ENCODE results near the gene HOXB5.
A peak's percentile ranks its signal among the peaks of the same experiment; 100 is the strongest.

Gene HOXB5

DNA sequence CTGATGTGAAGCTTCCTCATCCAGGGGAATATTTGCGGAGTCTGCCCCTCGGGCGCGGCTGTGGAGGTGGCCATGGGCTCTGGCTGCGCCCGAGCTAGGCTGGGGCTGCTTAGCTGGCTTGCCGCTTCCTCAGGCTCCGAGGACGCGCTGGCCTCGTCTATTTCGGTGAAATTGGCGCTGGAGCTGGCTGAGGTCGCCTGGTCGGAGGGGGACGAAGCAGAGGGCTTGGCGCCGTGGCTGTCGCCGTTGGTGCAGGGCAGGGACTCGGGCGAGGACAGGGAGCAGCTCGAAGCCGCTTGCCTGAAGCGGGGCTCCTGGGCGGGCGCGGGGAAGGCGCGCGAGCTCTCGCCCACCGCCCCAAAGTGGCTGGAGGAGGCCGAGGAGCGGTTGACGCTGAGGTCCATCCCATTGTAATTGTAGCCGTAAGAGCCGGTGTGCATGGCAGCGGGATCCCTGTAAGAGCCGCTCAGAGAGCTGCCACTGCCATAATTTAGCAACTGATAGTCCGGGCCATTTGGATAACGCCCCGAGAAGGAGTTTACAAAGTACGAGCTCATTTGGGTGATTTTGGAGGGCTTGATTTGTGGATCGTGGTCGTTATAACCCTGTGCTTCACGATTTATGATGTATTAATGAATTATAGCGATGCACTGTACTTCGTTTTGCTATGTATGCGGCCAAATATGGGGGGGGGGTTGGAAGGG, at the start of gene HOXB5:
Gene HOXB5, minus strand, starts transcription at position 654 of the 704 bp plus-strand sequence. Its CDS starts 97 bp downstream, at position 557.
- DNase-seq, result no peak

DNA sequence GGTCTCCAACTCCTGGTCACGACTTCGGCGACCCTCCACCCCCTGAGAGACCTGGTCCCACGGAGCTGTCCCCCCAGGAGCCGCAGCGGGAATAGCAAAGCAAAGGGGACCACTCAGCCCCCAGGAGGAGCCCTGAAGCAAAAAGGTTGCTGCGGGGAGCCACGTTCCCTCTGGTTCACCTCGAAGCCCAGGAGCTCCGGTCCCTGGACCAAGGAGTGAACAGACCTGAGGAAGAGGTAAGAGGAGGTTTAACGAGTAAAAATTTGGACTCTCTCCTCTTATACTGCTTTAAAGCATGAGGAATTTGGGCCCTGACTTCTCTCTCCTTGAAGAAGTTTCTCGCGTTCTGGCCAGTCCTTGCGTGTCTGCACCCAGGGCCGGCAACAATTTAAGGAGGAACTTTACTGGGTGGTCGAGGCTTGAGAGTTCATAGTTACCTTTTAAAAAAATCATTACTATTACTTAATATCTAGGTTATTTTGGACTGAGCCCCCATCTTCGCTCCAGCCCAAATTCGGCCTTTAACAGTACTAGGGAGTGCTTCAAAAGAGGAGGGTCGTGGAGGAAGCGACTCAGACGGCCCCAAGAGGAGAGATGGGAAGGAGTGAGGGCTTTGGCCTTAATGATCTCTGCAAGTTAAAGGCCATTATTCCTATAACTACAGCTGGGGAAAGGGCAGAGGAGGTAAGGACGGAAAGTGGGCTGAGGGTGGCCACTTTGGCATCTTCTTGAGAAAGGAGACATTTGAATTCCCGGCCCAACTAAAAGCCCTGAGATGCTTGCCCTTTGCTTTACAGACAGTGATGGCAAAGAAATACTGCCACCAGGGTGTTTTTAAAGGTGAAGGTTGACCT, 49.5 kb upstream of the HOXB5 start:
- DNase-seq, result no peak

DNA sequence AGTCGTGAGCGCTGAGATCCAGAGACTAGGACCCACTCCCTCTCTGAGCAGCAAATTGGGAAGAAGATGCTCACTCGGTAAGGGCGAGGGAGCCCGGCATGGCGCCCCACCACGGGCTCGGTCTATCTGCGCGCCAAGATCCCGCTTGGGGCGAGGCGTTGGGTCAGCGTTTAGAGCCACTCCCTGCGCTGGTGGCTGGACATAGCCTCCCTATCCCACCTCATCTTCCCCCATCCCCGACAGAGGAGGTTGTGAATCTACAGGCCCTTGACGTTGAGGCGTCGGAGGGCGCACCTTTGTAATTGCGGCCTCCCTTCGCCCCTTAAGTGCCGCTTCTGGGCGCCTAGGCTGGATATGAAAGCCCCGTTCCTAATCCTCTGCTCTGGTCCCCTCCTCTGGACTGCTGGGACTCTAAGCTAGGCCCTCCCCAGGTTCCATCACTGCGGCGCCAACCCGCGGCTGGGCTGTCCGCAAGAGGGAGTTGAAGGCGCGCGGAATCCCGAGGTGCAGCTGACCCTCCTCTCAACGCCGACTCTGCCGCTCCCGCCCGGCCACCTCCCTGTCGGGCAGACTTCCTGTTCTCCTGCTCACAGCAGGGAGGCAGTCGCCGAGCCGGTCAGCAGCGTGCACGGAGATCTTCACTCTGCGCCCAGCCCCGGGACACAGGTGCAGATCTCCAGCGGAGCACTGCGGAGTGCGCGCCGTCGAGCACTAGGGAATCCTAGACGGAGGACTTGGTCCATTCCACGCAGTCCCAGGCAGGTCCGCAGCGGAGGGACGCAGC, 48.7 kb upstream of the HOXB5 start:
- no peak for DNase-seq

DNA sequence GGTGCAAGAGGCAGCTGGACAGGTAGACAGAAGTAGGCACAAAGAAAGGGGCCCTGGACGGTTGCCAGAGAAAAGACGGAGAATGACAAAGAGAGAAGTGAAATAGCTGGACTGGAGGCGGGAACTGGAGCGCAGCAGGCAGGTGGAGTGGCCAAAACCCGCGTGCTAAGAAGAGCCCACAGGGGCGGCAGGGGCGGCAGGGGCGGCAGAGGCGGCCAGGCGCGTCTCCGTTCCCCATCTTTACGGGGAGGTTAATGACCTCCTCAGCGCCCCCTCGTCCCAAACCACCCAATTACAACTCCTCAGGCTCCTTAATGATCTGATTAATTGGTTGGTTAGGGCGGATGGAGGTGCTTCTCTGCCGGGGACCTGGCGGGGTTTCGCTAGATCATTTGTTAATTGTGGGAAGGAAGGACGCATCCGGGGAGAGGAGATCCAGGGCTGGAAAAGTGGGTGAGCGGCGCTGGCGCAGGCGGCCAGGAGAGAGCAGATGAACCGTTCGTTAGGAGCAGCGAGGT, 48.0 kb upstream of the HOXB5 start:
- no peak for DNase-seq

DNA sequence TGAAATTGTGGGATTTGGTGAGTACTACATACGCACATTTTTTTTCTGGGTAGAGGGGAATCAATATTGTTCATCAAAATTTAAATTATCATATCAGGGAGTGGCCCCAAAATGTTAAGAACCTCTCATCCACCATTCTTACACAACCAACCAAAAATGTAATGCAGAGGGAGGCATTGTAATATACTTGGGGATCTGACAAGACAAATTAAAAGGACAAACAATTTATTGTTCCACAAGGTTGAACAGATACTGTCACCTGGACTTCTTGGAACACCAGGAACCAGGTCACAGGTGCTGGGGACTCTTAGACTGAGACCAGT, 47.2 kb upstream of the HOXB5 start:
- no peak for DNase-seq

DNA sequence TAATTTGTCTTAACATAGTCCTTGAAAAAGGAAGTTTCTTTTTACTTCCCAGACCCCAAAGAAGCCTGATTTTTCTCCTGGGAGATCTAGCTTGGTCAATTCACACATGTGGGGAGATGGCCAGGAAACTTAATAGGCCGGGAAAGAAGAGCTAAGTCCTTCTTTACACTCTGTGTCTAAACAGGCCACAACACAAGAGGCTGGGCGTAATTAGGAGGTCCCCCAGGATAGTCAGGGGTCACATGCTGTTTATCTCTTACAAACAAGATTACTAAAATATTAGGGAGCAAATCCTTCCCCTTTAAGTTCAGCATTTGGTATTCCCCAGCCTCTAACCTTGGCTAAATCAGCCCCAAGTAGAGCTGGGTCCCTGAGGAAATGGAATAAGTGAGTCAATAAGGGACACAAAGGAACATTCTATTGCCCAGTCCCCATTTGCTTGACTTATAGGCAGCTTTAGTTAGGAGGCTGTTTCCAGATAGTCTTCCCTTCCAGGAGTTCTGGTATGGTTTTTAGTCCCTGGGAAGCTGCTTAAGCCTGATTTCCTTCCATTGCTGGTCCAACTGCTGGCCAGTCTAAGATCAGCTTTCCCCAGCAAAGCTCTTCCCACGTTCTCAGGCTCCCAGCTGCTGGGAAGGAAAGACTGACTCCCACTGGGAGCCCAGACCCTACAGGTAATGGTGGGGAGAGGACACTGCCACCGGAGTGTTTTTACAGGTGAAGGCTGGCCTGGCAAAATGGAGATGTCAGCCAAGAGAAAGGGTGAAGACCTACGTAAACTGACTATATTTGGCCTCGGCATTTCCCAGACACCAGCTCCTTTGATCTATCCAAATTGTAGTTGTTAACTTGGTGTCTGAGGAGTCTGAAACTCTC, 46.6 kb upstream of the HOXB5 start:
- no peak for DNase-seq

DNA sequence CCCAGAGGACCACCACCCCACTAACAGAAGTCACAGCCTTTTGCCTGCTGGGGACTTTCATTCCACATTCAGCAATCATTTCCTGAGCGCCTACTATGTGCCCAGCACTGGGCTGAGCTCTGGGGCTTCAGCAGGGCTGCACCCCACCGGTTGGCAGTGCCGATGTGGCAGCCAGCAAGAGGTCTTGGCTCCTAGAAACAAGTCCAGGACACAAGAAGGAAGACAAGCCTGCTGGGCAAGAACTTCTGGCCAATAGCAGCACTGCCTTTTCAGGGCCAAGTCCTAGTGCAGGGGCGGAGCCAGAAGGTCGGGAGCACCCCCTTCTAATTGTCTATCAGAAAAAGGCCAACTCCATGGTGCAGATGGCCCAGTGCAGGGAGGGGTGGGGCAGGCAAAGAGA, 45.6 kb upstream of the HOXB5 start:
- no peak for DNase-seq

DNA sequence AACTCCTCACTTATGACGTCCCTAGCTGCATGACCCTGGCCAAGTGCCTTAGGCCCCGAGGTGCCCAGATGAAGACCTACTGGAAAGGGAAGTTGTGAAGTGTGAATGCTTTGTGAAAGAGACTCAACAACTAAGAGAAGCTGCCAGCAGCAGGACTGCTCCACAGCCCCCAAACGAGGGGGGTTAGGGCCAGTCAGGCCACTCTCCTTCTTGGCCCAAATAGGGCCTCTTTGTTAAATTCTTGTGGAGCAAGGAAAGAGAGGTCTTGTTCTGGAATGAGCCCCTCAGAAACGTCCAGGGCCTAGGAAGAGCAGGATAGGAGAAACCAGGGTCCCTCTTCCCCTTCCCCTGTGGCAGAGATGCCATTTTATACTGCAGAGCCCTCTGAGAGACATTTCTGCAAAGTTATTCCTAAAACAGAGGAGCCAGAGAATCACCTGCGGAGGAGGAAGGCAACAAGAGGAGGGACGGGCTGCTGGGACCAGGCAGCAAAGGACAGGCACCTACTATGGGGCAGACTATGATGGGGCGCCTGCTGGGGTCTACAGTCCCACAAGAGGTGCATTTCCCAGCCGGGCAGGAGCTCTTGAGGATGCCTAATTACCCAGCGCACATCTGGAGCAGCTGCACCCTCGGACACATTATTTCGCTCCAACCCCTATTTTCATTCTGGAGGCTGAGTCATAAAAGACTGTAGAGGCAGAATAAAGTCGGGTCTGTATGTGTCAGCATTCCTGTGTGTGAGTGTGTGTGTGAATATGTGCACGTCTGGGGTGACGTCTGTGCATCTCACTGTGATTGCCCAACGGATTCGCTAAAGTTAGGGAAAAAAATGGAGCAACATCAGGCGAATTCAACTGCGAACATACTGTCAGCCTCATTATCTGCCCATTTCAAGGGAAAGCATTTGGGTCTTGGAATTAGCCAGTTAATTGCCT, 44.0 kb upstream of the HOXB5 start:
- DNase-seq, result peak; percentile 82

DNA sequence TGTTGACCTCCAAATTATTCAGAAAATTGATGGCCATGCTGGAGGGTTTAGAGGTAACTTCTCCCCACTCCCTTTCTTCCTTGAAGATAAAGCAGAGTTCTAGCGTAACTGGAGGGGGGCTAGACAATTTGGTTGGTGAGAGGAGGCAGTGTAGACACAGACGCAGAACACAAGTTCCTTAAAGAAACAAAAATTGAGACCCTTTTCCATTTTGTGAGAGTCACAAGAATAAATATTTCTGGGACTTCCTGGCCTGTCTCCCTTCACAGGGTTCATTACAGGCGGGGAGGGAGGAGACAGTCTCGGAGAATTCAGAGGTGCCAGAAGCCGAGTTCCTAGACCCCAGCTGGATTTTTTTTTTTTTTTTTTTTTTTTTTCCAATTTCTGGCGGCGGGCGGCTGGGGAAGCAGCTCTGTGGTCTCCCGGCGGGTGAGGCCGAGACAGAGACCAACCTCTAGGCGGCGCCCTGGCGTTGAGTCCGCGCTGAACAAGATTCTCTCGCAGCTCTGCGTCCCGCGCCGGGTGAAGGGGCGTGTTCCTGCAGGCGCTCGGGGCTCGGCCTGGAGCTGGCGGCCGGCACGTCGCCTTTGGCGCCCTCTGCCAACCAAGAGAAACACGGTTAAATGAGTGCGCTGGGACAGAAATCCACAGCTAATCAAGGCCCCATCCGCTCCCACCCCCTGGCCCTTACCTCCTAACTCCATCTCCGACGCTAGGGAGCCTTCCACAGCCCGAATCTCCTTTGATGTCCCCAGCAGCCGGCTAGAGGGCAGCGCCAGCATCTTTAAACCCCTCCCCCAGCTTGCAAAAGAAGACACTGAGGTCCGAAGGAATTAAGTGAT, 42.8 kb upstream of the HOXB5 start:
- peak; percentile 77 for DNase-seq

DNA sequence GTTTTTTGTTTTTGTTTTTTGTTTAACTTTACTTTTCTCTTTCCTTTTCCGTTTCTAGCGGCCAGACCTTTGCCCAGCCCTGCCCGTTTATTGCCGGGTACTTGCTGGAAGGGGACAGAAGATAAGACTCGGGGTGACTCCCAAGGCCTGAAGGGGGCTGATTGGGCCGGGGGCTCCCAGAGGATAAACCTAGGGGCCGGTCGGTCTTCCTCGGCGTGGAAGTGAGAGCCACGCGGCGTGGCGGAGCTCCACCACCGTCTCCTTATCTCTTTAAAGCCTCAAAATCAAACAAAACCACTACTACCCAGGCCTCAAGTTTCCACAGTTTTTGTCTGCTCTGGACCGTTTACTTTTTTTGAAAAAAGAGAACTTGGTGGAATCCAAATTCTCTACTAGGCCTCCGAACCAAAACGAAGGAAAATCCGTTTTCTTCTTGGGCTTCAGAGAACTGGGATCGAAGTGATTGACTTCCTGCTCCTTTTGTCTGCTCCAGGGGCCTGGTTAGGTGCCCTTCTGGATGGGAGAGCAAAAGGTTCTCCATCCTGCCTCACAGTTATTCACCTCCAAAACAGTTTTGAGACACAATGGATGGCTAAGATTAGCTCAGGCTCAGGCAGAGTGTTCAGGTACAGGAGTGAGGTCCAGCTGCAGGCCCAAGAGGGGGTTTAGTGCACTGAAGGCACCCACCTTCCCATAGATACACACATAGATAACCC, 41.1 kb upstream of the HOXB5 start:
- no peak for DNase-seq

DNA sequence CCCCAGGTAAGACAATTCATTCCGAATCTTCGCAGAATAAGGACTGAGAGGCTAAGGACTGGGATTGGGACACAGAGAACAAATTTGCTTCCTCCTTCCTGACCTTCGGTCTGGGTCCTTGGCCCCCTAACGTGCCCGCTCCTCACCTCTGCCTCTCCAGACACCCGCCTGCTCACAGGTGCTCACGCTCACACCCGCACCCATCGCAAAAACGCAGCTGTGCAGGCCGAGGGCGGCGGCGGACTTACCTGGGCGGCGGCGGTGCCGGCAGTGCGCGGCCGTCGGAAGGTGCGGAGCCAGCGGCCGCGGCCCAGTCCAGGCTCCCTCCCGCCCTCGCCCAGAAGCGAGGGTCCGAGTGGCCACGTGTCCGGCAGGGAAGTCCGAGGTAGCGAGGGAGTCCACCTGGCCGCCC, 39.7 kb upstream of the HOXB5 start:
- no peak for DNase-seq

DNA sequence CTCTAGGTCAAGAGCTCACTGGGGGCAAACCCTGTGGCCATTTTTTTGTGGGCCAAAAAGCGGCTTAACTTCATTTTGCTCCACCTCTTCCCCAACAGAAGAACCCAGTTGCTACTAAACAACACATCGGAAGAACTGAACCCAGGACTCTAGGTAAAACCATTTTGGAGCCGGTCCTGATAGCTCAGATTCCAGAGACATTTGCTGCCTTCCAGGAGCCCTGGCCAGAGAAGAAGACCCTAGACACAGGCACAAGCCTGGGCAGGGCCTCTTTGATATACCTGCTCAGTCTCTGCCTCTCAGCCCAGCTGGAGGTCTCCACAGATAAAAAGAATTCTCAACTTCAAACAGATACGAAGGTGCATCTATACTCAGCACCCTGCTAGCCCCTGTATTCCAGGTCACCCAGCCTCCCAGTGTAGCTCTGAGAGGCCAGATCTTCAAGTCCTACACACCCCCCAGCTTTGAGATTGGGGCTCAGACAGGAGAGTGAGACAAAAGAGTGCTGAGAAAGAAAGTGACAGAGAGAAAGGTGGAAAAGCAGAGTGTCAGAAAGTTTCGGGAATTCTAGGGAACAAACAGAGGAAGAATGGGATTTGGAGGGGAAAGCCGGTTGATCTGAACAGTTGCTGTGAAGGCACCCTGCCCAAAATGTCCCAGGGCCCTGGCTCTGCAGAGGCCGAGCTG, 39.1 kb upstream of the HOXB5 start:
- DNase-seq, result no peak

DNA sequence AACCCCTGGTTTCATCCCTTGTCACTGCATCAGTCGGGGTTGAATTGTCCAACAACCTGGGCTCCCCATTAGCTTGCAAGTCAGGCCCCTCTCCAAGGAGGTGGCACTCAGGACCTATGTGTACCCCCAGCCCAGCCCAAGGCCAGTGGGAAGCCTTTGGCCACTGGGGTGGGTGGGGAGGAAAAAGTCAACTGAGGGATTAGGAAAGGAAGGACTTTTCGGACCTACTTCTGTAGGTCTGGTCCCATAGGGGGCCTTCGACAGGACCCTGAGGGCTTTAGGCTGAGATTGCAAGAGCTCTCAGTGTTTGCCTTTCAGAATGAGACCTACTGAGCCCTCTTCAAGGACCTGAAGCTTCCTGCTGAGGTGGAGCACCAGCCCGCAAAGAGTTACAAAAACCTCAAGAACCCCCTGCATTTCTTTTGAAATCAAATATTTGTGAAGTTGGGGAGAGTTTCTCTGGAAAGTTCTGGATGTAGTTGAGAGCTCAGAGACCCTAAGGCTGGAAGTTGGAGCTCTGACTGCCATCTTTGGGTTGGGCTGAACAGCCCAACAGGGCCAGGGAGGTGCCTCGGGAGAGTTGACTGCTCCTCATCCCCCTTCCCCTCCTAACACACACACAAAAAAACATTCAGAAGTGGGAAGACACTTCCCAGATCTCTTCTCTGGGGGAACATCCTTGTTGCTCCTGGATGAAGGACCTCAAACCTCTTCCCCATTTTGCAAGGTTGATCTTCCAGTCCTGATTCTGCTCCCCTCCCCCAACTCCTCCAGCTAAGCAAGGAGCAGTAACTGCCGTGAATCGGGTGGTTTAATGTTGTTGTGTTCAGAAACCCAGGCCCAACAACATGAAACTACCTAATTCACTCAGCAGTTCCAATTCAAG, 38.4 kb upstream of the HOXB5 start:
- no peak for DNase-seq

DNA sequence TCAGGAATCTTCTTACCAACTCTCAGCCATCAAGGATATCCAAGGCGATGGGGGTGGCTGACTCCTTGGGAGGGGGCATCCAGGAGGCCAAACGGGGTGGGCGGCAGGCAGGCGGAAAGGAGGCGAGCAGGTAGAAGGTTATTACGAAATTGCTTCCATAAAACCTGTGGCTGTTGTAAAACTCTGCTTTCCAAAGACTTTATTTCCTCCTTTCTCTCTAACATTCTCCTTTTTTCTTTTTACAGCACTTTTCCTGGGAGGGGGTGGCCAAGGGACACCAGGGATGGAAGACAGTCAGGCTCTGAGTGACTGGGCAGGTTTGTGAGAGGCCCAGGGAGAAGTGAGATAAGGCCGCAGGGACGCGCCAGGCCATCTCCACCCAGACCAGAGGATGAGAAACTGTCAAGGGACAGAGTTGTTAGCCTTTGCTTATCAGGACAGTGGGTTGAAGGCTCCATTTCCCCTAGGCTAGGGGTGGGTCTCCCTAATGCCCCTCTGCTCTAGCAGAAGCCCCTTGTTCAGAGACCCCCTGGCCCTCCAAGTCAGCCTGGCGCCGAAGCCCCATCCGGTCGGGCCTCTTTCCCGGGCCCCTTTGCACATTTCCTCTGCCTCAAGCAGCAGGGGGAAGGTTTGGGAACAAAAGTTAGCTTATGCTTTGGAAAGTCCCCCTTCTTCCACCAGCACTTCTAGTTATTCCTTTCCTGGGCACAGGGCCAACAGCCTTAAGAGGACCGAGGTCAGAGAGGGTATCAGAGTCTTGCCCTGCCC, 37.5 kb upstream of the HOXB5 start:
- no peak for DNase-seq

DNA sequence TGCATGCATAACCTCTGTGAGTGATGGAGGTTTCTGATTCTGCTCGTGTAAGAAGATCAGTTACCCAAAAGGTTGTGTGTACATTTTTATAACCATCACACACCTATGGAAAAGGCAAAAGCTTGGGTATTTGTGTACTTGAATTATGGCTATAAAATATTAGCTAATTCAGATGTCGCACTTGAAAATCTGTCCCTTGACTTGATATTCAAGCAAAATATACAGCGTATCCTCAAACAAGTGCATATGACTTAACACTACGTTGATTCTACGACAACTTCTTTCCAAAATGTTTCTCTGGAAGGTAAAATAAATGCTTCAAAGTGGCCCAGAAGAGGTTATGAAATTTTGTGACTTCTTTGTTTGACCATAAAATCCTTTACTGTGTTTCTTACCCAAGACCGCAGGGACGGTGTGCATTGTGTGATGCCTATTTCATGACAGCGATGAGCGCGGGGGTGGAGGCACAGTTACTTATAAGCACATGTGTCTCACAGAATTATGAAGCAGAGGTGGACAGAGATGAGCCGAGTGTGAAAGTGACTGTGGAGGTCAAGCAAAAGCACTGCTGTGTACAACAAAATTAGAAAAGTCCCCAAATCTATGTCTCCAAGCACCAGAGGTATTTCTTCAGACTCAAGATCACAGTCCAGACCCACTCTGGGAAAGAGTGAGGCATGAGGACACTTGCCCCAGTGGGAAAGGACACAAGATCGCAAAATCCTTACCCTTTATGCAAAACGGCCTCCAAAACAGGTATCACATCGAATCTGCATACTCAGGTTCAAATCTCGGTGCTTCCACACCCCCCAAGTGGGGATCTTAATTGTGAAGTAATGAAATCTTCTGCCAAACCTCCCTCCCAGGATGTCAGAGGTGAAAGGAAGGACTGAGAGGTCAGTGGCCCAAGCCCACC, 36.7 kb upstream of the HOXB5 start:
- no peak for DNase-seq

DNA sequence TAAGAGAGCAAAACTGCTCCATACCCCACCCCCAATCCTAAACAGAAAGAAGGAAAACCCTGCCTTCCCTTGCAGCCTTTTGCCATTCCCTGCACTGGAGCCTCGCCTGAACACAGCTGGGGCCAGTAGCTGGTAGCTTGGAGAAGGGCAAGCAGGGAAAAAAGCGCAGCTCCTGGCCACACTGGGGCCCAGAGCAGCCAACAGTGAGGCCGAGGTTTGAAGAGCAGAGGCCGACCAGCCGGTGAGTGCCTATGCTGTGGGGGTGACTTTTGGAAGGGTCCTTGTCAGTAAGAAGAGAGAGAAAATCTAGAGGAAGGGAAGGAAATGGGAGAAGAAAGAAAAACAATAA, 35.8 kb upstream of the HOXB5 start:
- no peak for DNase-seq
